HCT116 (cell line): Measurements from ENCODE around the gene LRRC3.

Experiments
- CTCF ChIP-seq, 3 experiments: fragments of 200-600 bp in 1 of 3; sonication (generic) in 1 of 3; IDR thresholded peaks in 2 of 3; conservative IDR thresholded peaks in 1 of 3; 2 replicates each; pipeline ENCODE4 v1.5.1; 2012 to 2017; ENCODE audit warnings: low read depth in 2 of 3, low read length in 2 of 3, antibody characterized with exemption in 1 of 3, borderline replicate concordance in 1 of 3, control low read depth in 1 of 3, mild to moderate bottlenecking in 1 of 3, mixed read lengths in 1 of 3, mixed run types in 1 of 3, moderate library complexity in 1 of 3; ENCODE audit not compliant: insufficient read depth in 1 of 3
- EZH2 ChIP-seq: fragments of 200-600 bp; sonication (generic); IDR thresholded peaks from 2 replicates; pipeline ENCODE4 v1.6.1; 2017; ENCODE audit warnings: antibody characterized with exemption, mixed run types
- RAD21 ChIP-seq: IDR thresholded peaks from 2 replicates; pipeline ENCODE4 v1.6.1; 2012; ENCODE audit warnings: low read depth, mild to moderate bottlenecking
- REST ChIP-seq: IDR thresholded peaks from 2 replicates; pipeline ENCODE4 v1.6.1; 2012; ENCODE audit warnings: low read depth
- SIN3A ChIP-seq: IDR thresholded peaks from 2 replicates; pipeline ENCODE4 v1.6.1; 2012; ENCODE audit warnings: low read depth
- SP1 ChIP-seq: IDR thresholded peaks from 2 replicates; pipeline ENCODE4 v1.6.1; 2012; ENCODE audit warnings: low read depth
- SRF ChIP-seq: IDR thresholded peaks from 2 replicates; pipeline ENCODE4 v1.6.1; 2012; ENCODE audit warnings: low read depth
- ZBTB33 ChIP-seq: IDR thresholded peaks from 2 replicates; pipeline ENCODE4 v1.6.1; 2011; ENCODE audit warnings: mild to moderate bottlenecking, low read length, moderate library complexity; ENCODE audit not compliant: insufficient replicate concordance; ENCODE audit errors: extremely low read depth

GRCh38 chr21:44453120-44453519 lies 2.2 kb upstream of the LRRC3 start:
- TF ChIP-seq EZH2 = no peak
- no peak for TF ChIP-seq REST
- TF ChIP-seq CTCF (IDR thresholded peaks at IDR 0.05 in 2 of 3, conservative IDR thresholded peaks at IDR 0.05 in 1 of 3; ENCODE audit: borderline replicate concordance in 1 of 3, insufficient read depth in 1 of 3, low read depth in 2 of 3, low read length in 2 of 3) = no peak
- no peak for TF ChIP-seq ZBTB33
- no peak for TF ChIP-seq SIN3A
- no peak for TF ChIP-seq RAD21
- no peak for TF ChIP-seq SP1
- no peak for TF ChIP-seq SRF
